C4-2B (cell line): ENCODE data around the gene DNAH6.

ENCODE experiments used
- CTCF ChIP-seq: fragments of 450-650 bp; conservative IDR thresholded peaks from 2 replicates; pipeline ENCODE4 v1.5.1; 2017; ENCODE audit warnings: mild to moderate bottlenecking
- ZFX ChIP-seq: fragments of 450-650 bp; IDR thresholded peaks from 2 replicates; pipeline ENCODE4 v1.6.1; 2017

DNA sequence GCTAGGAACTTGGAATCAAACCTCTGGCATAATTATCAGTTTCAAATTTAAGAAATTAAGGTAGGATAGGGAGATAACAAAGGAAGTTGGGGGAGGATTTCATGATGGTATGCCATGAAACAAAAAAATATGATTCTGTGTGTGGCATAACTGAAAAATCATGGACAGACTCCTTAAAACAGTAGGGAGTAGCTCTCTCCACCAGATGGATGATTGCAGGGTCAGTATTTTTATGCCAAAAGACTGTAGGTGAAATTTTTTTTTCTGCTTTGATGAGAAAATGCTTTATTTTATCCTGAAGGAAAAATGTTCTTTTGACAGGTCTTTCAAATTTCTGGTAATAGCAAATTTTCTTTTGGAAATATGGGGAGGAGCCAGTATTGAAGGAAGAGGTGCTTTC is 270.3 kb downstream of the DNAH6 start:
- no peak for TF ChIP-seq CTCF
- TF ChIP-seq ZFX = no peak
